Type B pancreatic cell (in vitro differentiated cells): ENCODE data around the gene KCNAB1. TPM values are rescaled to one million over a fixed set of nuclear protein-coding genes. Genes with fewer than 3 reads are reported as not detected.

Experiments
- DNase-seq: peaks from one replicate; pipeline ENCODE4 v3.0.0; 2021; ENCODE audit warnings: mixed read lengths; ENCODE audit not compliant: unreplicated experiment; ENCODE audit errors: extremely low spot score
- H3K27ac Mint-ChIP-seq: 2 replicates; pipeline ENCODE4 v1.8.0; 2021; ENCODE audit warnings: mild to moderate bottlenecking, mixed read lengths
- H3K27me3 Mint-ChIP-seq: 2 replicates; pipeline ENCODE4 v1.8.0; 2021; ENCODE audit warnings: mixed read lengths
- H3K36me3 Mint-ChIP-seq: 2 replicates; pipeline ENCODE4 v1.8.0; 2021; ENCODE audit warnings: mixed read lengths
- H3K4me1 Mint-ChIP-seq: one replicate; pipeline ENCODE4 v1.8.0; 2021; ENCODE audit warnings: mixed read lengths; ENCODE audit not compliant: unreplicated experiment
- H3K4me3 Mint-ChIP-seq: 2 replicates; pipeline ENCODE4 v1.8.0; 2021; ENCODE audit warnings: mild to moderate bottlenecking, mixed read lengths
- H3K9me3 Mint-ChIP-seq: 2 replicates; pipeline ENCODE4 v1.8.0; 2021; ENCODE audit warnings: mixed read lengths
- total RNA-seq: library from RNA; stranded (reverse); gene quantifications from 2 replicates; pipeline ENCODE4 v1.2.1, GENCODE V29; 2021; ENCODE audit warnings: low replicate concordance
- TF ChIP-seq, protein P1 (sequence below): fragments of 200-600 bp; sonication (generic); conservative IDR thresholded peaks from 2 replicates; pipeline ENCODE4 v1.5.0; 2021; ENCODE audit warnings: antibody characterized with exemption, mild to moderate bottlenecking

Gene KCNAB1
- total RNA-seq, 1 donor from 2014 or later, result 6.1 TPM

DNA sequence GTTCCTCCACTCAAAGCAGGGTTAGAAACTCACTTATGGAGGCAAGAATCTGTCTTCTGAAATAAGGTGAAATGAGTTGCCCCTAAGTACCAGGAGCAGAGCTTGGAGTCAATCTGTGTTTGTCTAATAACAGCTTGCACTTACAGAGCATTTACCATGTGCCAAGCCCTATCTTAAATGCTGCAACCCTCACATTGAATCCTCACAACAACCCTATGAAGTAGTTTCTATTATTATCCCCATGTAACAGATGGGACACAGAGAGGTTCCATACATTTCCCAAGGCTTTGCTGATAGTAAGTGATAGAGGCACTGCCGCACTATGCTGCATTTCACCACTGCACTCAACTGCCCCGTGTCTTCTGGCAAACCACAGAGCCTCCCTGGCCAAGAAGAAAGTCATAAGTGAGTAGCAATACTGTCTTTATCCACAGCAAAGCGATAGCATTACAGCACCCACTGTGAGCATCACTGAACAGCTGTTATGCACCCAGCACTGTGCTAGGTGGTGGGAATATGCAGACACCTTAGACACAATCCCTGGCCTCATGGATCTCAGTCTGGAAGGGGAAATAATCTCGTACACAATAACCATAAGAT, 293.0 kb downstream of the KCNAB1 start:
- DNase-seq, result no peak
- H3K4me3 Mint-ChIP-seq, result no peak overlapping the region
- TF ChIP-seq, protein P1, sequence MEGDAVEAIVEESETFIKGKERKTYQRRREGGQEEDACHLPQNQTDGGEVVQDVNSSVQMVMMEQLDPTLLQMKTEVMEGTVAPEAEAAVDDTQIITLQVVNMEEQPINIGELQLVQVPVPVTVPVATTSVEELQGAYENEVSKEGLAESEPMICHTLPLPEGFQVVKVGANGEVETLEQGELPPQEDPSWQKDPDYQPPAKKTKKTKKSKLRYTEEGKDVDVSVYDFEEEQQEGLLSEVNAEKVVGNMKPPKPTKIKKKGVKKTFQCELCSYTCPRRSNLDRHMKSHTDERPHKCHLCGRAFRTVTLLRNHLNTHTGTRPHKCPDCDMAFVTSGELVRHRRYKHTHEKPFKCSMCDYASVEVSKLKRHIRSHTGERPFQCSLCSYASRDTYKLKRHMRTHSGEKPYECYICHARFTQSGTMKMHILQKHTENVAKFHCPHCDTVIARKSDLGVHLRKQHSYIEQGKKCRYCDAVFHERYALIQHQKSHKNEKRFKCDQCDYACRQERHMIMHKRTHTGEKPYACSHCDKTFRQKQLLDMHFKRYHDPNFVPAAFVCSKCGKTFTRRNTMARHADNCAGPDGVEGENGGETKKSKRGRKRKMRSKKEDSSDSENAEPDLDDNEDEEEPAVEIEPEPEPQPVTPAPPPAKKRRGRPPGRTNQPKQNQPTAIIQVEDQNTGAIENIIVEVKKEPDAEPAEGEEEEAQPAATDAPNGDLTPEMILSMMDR, result no peak
- H3K27me3 Mint-ChIP-seq, result no peaks in the 10 kb centered on the region
- H3K9me3 Mint-ChIP-seq, result no peaks in the 10 kb centered on the region
- H3K27ac Mint-ChIP-seq, result no peak overlapping the region
- peaks cover 21% of the 10 kb centered on the region for H3K4me1 Mint-ChIP-seq
- H3K36me3 Mint-ChIP-seq, result no peaks in the 10 kb centered on the region

DNA sequence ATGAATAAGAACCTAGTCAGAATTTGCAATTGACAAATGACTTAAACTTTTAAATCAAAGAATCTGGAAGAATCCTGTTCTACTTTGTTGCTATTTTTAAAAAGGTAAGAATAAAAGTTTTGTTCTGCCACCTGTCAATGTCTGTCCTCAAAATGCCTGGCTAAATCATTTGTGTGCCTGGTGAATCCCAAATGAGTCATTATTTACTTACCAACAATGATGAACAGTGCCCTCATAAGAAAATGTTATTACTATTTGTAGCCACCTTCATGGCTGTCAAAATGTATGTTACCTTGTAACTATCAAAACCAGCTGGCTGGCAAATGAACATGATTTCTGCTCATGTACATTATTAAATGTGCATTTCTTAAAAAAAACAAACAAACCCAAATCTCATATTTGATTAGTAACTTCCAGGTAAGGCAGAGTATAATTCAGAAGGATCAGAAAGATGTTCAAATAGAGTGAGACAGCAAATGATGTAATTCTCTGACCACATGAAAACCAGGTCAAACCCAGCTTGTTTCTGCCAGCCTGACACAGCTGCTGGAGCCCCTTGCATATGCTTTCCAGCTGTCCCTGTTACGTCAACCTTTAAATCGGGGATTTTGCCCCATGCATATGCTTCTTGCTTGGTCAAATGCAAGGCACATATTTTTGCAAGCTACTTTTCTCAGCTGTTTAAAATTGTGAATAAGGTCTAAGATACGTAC, 296.6 kb downstream of the KCNAB1 start:
- H3K27ac Mint-ChIP-seq, result no peak overlapping the region
- no peaks in the 10 kb centered on the region for H3K27me3 Mint-ChIP-seq
- TF ChIP-seq, protein P1, result no peak
- H3K4me1 Mint-ChIP-seq, result peaks cover 21% of the 10 kb centered on the region
- H3K36me3 Mint-ChIP-seq, result no peaks in the 10 kb centered on the region
- H3K4me3 Mint-ChIP-seq, result no peak overlapping the region
- no peaks in the 10 kb centered on the region for H3K9me3 Mint-ChIP-seq
- no peak for DNase-seq

DNA sequence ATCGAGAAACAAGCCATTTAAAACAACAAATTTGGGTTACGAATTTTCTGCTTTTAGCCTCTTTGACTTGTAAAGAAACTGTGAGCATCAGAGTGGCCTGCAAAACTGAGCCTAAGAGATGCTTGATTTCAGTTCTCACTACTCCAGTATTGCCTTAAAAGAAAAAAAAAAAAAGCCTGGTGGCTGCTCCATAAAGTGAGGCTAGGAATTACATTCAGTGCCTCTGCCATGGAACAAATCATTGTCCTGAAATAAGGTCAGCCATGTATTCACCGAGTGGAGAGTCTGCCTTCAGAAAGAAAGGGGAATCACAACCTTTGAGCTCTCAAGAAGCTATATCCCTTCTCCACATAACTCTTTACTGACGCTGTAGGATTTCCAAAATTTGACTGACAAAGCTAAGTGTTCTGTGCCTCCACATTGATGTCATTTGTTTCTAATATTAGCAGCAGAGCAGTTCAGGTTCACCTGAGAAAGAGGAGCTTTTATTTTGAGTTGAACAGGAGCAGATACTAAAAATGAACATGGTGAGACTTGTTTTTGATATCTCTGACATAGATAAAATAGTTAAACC, 297.3 kb downstream of the KCNAB1 start:
- Mint-ChIP-seq H3K36me3 (no peaks in the 10 kb centered on the region), H3K4me3 (no peak overlapping the region)

DNA sequence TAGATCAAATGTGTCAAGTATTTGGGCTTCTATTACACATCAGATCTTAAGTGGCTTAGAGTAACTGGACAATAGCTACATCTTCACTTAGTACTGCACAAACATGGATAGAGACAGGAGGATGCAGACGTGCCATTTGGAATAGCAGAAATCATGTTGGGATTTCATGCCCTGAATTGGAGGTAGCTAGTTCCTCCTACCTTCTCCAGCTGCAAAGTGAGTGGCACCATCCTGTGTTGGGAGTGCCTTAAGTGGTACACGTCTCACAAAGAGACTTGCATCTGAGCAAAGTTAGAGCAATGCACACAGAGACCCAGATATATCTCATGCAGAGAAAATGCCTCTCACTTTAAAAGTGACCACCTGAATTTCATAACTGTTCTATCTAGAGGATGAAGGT, 298.1 kb downstream of the KCNAB1 start:
- TF ChIP-seq, protein P1, result no peak
- no peak for DNase-seq
- H3K27me3 Mint-ChIP-seq, result no peaks in the 10 kb centered on the region
- peaks cover 17% of the 10 kb centered on the region for H3K4me1 Mint-ChIP-seq
- H3K4me3 Mint-ChIP-seq, result no peak overlapping the region
- H3K9me3 Mint-ChIP-seq, result no peaks in the 10 kb centered on the region
- no peak overlapping the region for H3K27ac Mint-ChIP-seq
- H3K36me3 Mint-ChIP-seq, result no peaks in the 10 kb centered on the region

More for the DNA sequence above, 297.3 kb downstream of the KCNAB1 start:
- no peaks in the 10 kb centered on the region for H3K9me3 Mint-ChIP-seq
- no peak overlapping the region for H3K27ac Mint-ChIP-seq
- no peaks in the 10 kb centered on the region for H3K27me3 Mint-ChIP-seq
- TF ChIP-seq, protein P1, result no peak
- DNase-seq, result no peak
- peaks cover 21% of the 10 kb centered on the region for H3K4me1 Mint-ChIP-seq

DNA sequence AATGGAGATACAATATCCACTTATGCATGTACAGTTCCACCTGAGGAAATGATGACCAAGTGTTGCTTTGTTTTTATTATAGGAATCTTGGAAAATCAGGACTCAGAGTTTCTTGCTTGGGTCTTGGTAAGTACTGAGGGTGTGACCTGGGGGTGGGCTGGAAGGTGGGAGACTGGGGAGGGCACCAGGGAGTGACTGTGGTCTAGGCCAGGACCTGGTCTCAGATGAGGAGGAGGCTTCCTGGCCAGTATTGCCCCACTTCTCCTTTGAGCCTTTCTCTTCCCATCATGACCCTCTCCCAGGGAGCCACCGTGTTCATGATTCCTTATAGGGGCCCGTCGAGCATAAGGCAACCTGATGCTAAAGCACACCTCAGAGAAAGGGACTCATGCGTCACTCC, 301.2 kb downstream of the KCNAB1 start:
- no peak overlapping the region for H3K27ac Mint-ChIP-seq
- H3K36me3 Mint-ChIP-seq, result no peaks in the 10 kb centered on the region
- DNase-seq, result no peak
- H3K27me3 Mint-ChIP-seq, result no peaks in the 10 kb centered on the region
- no peaks in the 10 kb centered on the region for H3K9me3 Mint-ChIP-seq
- no peak overlapping the region for H3K4me3 Mint-ChIP-seq
- TF ChIP-seq, protein P1, result no peak
- peaks cover 23% of the 10 kb centered on the region for H3K4me1 Mint-ChIP-seq
